Immature natural killer cell (primary cell): Measurements from ENCODE around the gene ZBTB18. TPM values are rescaled to one million over a fixed set of nuclear protein-coding genes. Genes with fewer than 3 reads are reported as not detected.
"Not testable (repeated sequence)": the region's sequence is repeated elsewhere in the genome, so short reads cannot be mapped to it uniquely, and the experiment has no call there.

ENCODE experiments used
- DNase-seq, 3 donors: peaks; one replicate each; pipeline ENCODE4 v3.0.0; 2022; ENCODE audit warnings: mixed read lengths in 1 of 3
- H3K27ac Mint-ChIP-seq, 6 donors: one replicate each; pipeline ENCODE4 v1.8.0; 2020; ENCODE audit warnings: mixed read lengths in 6 of 6, mild to moderate bottlenecking in 5 of 6, inconsistent platforms in 4 of 6, moderate library complexity in 3 of 6
- H3K27me3 Mint-ChIP-seq, 3 donors: one replicate each; pipeline ENCODE4 v1.8.0; 2020 to 2021; ENCODE audit warnings: low read depth in 3 of 3, mild to moderate bottlenecking in 3 of 3, mixed read lengths in 3 of 3, moderate library complexity in 3 of 3, inconsistent platforms in 1 of 3
- H3K36me3 Mint-ChIP-seq, 3 donors: one replicate each; pipeline ENCODE4 v1.8.0; 2020; ENCODE audit warnings: mixed read lengths in 3 of 3, inconsistent platforms in 2 of 3, mild to moderate bottlenecking in 2 of 3
- H3K4me1 Mint-ChIP-seq, 2 donors: one replicate each; pipeline ENCODE4 v1.8.0; 2020; ENCODE audit warnings: inconsistent platforms in 2 of 2, mild to moderate bottlenecking in 2 of 2, mixed read lengths in 2 of 2, moderate library complexity in 1 of 2
- H3K4me3 Mint-ChIP-seq, 5 donors: one replicate each; pipeline ENCODE4 v1.8.0; 2020; ENCODE audit warnings: mild to moderate bottlenecking in 5 of 5, mixed read lengths in 5 of 5, inconsistent platforms in 3 of 5, moderate library complexity in 3 of 5
- H3K9me3 Mint-ChIP-seq, 6 donors: one replicate each; pipeline ENCODE4 v1.8.0; 2020; ENCODE audit warnings: mild to moderate bottlenecking in 6 of 6, mixed read lengths in 6 of 6, inconsistent platforms in 4 of 6, moderate library complexity in 3 of 6
- polyA plus RNA-seq, 3 donors: library from polyadenylated mRNA; unstranded; fragments of 300-500 nt; fragmentation: Illumina TruSeq; gene quantifications; one replicate each; pipeline ENCODE4 v1.2.3, GENCODE V29; 2021

ZBTB18 gene
- polyA plus RNA-seq, 3 donors from 2014 or later: 0.25 to 0.99 (median 0.72) TPM

GRCh38 chr1:244022311-244022710 is 28.8 kb upstream of the ZBTB18 start:
- H3K27me3 Mint-ChIP-seq: peaks cover 2 to 11% (median 3%) of the 10 kb centered on the region in 3 donors
- H3K27ac Mint-ChIP-seq: no peak overlapping the region
- H3K4me1 Mint-ChIP-seq: no peaks in the 10 kb centered on the region
- H3K4me3 Mint-ChIP-seq: no peak overlapping the region
- no peak for DNase-seq
- no peaks in the 10 kb centered on the region for H3K36me3 Mint-ChIP-seq
- H3K9me3 Mint-ChIP-seq: peaks cover 0 to 2% (median 0%) of the 10 kb centered on the region in 6 donors

- H3K27me3 Mint-ChIP-seq: peaks cover 4 to 13% (median 7%) of the 10 kb centered on the region in 3 donors
- H3K9me3 Mint-ChIP-seq: peaks cover 0 to 2% (median 0%) of the 10 kb centered on the region in 6 donors
- no peak for DNase-seq
- no peaks in the 10 kb centered on the region for H3K36me3 Mint-ChIP-seq
- no peak overlapping the region for H3K27ac Mint-ChIP-seq
- no peaks in the 10 kb centered on the region for H3K4me1 Mint-ChIP-seq
- no peak overlapping the region for H3K4me3 Mint-ChIP-seq
Observed at GRCh38 chr1:244022864-244023440, 28.1 kb upstream of the ZBTB18 start.

GRCh38 chr1:244027491-244028145 is 23.5 kb upstream of the ZBTB18 start:
- H3K27ac Mint-ChIP-seq: no peak overlapping the region
- H3K36me3 Mint-ChIP-seq: no peaks in the 10 kb centered on the region
- H3K27me3 Mint-ChIP-seq: peaks cover 2 to 9% (median 6%) of the 10 kb centered on the region in 3 donors
- no peak overlapping the region for H3K4me3 Mint-ChIP-seq
- no peaks in the 10 kb centered on the region for H3K4me1 Mint-ChIP-seq
- H3K9me3 Mint-ChIP-seq: no peaks in the 10 kb centered on the region
- no peak for DNase-seq

- Mint-ChIP-seq H3K9me3 (no peaks in the 10 kb centered on the region), H3K27me3 (peaks cover 2 to 10% (median 6%) of the 10 kb centered on the region in 3 donors), H3K4me1 (no peaks in the 10 kb centered on the region), H3K27ac (no peak overlapping the region), H3K36me3 (no peaks in the 10 kb centered on the region), H3K4me3 (no peak overlapping the region)
- DNase-seq: no peak
Observed at GRCh38 chr1:244028701-244029100, 22.4 kb upstream of the ZBTB18 start.

GRCh38 chr1:244029124-244029523 is 22.0 kb upstream of the ZBTB18 start:
- no peaks in the 10 kb centered on the region for H3K4me1 Mint-ChIP-seq
- no peaks in the 10 kb centered on the region for H3K9me3 Mint-ChIP-seq
- H3K36me3 Mint-ChIP-seq: no peaks in the 10 kb centered on the region
- DNase-seq: no peak
- no peak overlapping the region for H3K4me3 Mint-ChIP-seq
- no peak overlapping the region for H3K27ac Mint-ChIP-seq
- peaks cover 2 to 10% (median 6%) of the 10 kb centered on the region in 3 donors for H3K27me3 Mint-ChIP-seq

GRCh38 chr1:244030481-244031040 is 20.5 kb upstream of the ZBTB18 start:
- no peaks in the 10 kb centered on the region for H3K9me3 Mint-ChIP-seq
- DNase-seq: no peak
- no peak overlapping the region for H3K4me3 Mint-ChIP-seq
- H3K27me3 Mint-ChIP-seq: peaks cover 4 to 10% (median 4%) of the 10 kb centered on the region in 3 donors
- H3K36me3 Mint-ChIP-seq: no peaks in the 10 kb centered on the region
- no peak overlapping the region for H3K27ac Mint-ChIP-seq
- no peaks in the 10 kb centered on the region for H3K4me1 Mint-ChIP-seq

- Mint-ChIP-seq H3K4me1 (no peaks in the 10 kb centered on the region), H3K4me3 (no peak overlapping the region), H3K27me3 (peaks cover 0 to 11% (median 4%) of the 10 kb centered on the region in 3 donors), H3K36me3 (no peaks in the 10 kb centered on the region), H3K9me3 (no peaks in the 10 kb centered on the region), H3K27ac (no peak overlapping the region)
- no peak for DNase-seq
Observed at GRCh38 chr1:244035358-244035757, 15.7 kb upstream of the ZBTB18 start.

GRCh38 chr1:244037252-244037651 is 13.8 kb upstream of the ZBTB18 start:
- no peaks in the 10 kb centered on the region for H3K4me1 Mint-ChIP-seq
- no peak for DNase-seq
- H3K36me3 Mint-ChIP-seq: no peaks in the 10 kb centered on the region
- peaks cover 0 to under 1% (median 0%) of the 10 kb centered on the region in 6 donors for H3K9me3 Mint-ChIP-seq
- H3K27me3 Mint-ChIP-seq: peaks cover under 1 to 15% (median 4%) of the 10 kb centered on the region in 3 donors
- no peak overlapping the region for H3K4me3 Mint-ChIP-seq
- H3K27ac Mint-ChIP-seq: no peak overlapping the region

- no peak overlapping the region for H3K27ac Mint-ChIP-seq
- H3K9me3 Mint-ChIP-seq: peaks cover 0 to 1% (median 0%) of the 10 kb centered on the region in 6 donors
- no peaks in the 10 kb centered on the region for H3K36me3 Mint-ChIP-seq
- peaks cover 2 to 21% (median 4%) of the 10 kb centered on the region in 3 donors for H3K27me3 Mint-ChIP-seq
- DNase-seq: no peak
- peaks cover 2% of the 10 kb centered on the region in 2 donors for H3K4me1 Mint-ChIP-seq
- H3K4me3 Mint-ChIP-seq: no peak overlapping the region
Observed at GRCh38 chr1:244041466-244042120, 9.5 kb upstream of the ZBTB18 start.

GRCh38 chr1:244042293-244042692 is 8.8 kb upstream of the ZBTB18 start:
- Mint-ChIP-seq H3K27me3 (peaks cover 5 to 18% (median 8%) of the 10 kb centered on the region in 3 donors), H3K9me3 (peaks cover 0 to 1% (median 0%) of the 10 kb centered on the region in 6 donors), H3K4me3 (no peak overlapping the region), H3K27ac (no peak overlapping the region), H3K36me3 (no peaks in the 10 kb centered on the region), H3K4me1 (peaks cover 9% of the 10 kb centered on the region in 2 donors)
- no peak for DNase-seq

- H3K27me3 Mint-ChIP-seq: peaks cover 12 to 29% (median 20%) of the 10 kb centered on the region in 3 donors
- no peak for DNase-seq
- peaks cover 0 to 1% (median 0%) of the 10 kb centered on the region in 6 donors for H3K9me3 Mint-ChIP-seq
- H3K4me1 Mint-ChIP-seq: peaks cover 11% of the 10 kb centered on the region in 2 donors
- H3K36me3 Mint-ChIP-seq: no peaks in the 10 kb centered on the region
- H3K4me3 Mint-ChIP-seq: no peak overlapping the region
- no peak overlapping the region for H3K27ac Mint-ChIP-seq
Observed at GRCh38 chr1:244044423-244044822, 6.7 kb upstream of the ZBTB18 start.

GRCh38 chr1:244046254-244046653 is 4.8 kb upstream of the ZBTB18 start:
- H3K27ac Mint-ChIP-seq: peak overlapping the region in 5 of 6 donors; percentile 93 to 98 (median 95)
- peak overlapping the region in 4 of 5 donors; percentile 30 to 94 (median 64) for H3K4me3 Mint-ChIP-seq
- H3K9me3 Mint-ChIP-seq, H3K36me3 Mint-ChIP-seq, DNase-seq: not testable (repeated sequence)
- peaks cover 11 to 27% of the 10 kb centered on the region in 2 donors for H3K4me1 Mint-ChIP-seq
- H3K27me3 Mint-ChIP-seq: peaks cover 19 to 30% (median 28%) of the 10 kb centered on the region in 3 donors

- peak overlapping the region; percentile 92 to 94 (median 94) for H3K4me3 Mint-ChIP-seq
- peak; percentile 41 to 47 (median 42) for DNase-seq
- peaks cover 0 to 1% (median 0%) of the 10 kb centered on the region in 6 donors for H3K9me3 Mint-ChIP-seq
- H3K27me3 Mint-ChIP-seq: peaks cover 19 to 30% (median 28%) of the 10 kb centered on the region in 3 donors
- peak overlapping the region; percentile 93 to 98 (median 94) for H3K27ac Mint-ChIP-seq
- no peaks in the 10 kb centered on the region for H3K36me3 Mint-ChIP-seq
- peaks cover 11 to 27% of the 10 kb centered on the region in 2 donors for H3K4me1 Mint-ChIP-seq
Observed at GRCh38 chr1:244046907-244047611, 4.0 kb upstream of the ZBTB18 start.
